Cardiac fibroblast (primary cell): ENCODE results near the gene SKAP1.
"Not testable (repeated sequence)": the region's sequence is repeated elsewhere in the genome, so short reads cannot be mapped to it uniquely, and the experiment has no call there.

Source experiments
- DNase-seq, 2 donors: peaks; one replicate each; pipeline versions ENCODE4 v3.0.0 to v3.0.0-alpha.2; 2010; ENCODE audit warnings: low read depth in 2 of 2
- H3K4me3 ChIP-seq, 2 donors: replicated peaks in 1 of 2; 1 replicate in 1 of 2; 2 replicates in 1 of 2; pipeline ENCODE4 v1.5.1; 2011; ENCODE audit warnings: low read depth in 2 of 2, low read length in 2 of 2, mild to moderate bottlenecking in 2 of 2, moderate library complexity in 1 of 2
- TF ChIP-seq, protein P1 (sequence below): IDR thresholded peaks from one replicate; pipeline ENCODE4 v1.5.1; 2011; ENCODE audit warnings: low read depth, mild to moderate bottlenecking, low read length, inconsistent platforms

The SKAP1 gene

DNA sequence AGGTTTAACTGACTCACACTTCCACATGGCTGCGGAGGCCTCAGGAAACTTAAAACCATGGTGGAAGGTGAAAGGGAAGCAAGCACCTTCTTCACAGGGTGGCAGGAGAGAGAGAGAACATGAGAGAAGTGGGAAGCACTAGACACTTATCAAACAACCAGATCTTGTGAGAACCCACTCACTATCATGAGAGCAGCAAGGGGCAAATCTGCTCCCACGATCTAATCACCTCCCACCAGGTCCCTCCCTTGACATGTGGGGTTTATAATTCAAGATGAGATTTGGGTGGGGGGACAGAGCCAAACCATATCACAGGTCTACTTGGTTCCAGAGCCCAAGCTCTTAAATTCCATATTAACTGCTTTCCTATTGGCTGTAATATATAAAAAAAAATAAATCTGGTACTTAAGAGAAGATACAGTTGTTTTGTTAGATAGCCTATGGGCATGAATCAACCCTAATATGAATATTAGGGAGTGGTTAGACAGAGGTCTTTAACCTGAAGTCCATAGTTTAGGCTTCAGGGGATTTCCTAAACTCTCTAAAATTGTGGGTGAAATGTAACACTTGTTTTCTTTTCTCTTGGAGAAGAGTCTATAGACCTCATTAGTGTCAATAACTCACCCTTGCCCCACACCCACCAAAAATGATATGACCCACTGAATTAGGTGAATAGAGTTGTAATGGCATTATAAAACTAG lies 56.7 kb downstream of the SKAP1 start:
- DNase-seq, result no peak
- H3K4me3 ChIP-seq, result no peak overlapping the region
- TF ChIP-seq, protein P1, sequence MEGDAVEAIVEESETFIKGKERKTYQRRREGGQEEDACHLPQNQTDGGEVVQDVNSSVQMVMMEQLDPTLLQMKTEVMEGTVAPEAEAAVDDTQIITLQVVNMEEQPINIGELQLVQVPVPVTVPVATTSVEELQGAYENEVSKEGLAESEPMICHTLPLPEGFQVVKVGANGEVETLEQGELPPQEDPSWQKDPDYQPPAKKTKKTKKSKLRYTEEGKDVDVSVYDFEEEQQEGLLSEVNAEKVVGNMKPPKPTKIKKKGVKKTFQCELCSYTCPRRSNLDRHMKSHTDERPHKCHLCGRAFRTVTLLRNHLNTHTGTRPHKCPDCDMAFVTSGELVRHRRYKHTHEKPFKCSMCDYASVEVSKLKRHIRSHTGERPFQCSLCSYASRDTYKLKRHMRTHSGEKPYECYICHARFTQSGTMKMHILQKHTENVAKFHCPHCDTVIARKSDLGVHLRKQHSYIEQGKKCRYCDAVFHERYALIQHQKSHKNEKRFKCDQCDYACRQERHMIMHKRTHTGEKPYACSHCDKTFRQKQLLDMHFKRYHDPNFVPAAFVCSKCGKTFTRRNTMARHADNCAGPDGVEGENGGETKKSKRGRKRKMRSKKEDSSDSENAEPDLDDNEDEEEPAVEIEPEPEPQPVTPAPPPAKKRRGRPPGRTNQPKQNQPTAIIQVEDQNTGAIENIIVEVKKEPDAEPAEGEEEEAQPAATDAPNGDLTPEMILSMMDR, result no peak

DNA sequence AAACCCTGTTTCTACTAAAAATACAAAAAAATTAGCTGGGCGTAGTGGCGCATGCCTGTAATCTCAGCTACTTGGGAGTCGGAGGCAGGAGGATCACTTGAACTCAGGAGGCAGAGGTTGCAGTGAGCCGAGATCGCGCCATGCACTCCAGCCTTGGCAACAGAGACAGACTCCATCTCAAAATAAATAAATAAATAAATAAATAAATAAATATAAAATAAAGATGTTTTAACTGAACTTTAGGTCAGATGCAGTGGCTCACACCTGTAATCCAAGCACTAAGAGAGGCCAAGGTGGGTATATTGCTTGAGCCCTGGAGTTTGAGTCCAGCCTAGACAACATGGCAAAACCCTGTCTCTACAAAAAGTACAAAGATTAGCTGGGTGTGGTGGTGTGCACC lies 61.0 kb downstream of the SKAP1 start:
- DNase-seq, H3K4me3 ChIP-seq: not testable (repeated sequence)

GRCh38 chr17:48368352-48368908 lies 61.6 kb downstream of the SKAP1 start:
- no peak for DNase-seq
- H3K4me3 ChIP-seq, result no peak overlapping the region
- TF ChIP-seq, protein P1, result no peak

GRCh38 chr17:48363161-48363560 lies 66.9 kb downstream of the SKAP1 start:
- TF ChIP-seq, protein P1, result no peak
- H3K4me3 ChIP-seq, result no peak overlapping the region
- no peak for DNase-seq

GRCh38 chr17:48360861-48361633 lies 69.0 kb downstream of the SKAP1 start:
- not testable (repeated sequence) for DNase-seq, H3K4me3 ChIP-seq

- TF ChIP-seq, protein P1, result no peak
- no peak overlapping the region for H3K4me3 ChIP-seq
- DNase-seq, result no peak
Measured at GRCh38 chr17:48357779-48358602, 72.0 kb downstream of the SKAP1 start.

DNA sequence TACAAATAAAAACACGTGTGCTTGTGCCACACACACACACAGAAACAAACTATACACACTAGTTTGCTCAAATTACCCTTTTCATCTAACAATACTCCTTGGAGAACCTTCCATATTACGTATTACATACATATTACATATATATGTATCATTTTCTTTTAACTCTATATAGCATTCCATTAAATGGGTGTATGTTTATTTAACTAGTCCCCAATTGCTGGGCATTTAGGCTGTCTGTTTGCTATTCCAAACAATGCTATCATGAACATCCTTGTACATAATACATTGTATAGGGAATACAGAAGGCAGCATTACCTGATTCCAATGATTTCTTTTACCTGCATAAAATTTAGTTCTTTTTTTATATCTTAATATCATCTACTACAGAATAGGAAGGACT lies 73.1 kb downstream of the SKAP1 start:
- H3K4me3 ChIP-seq, result no peak overlapping the region
- TF ChIP-seq, protein P1, result no peak
- no peak for DNase-seq
